Measurements from ENCODE around the gene ACADVL.
"Not testable (repeated sequence)": the region's sequence is repeated elsewhere in the genome, so short reads cannot be mapped to it uniquely, and the experiment has no call there.

Gene ACADVL

GRCh38 chr17:7241783-7242716 is 22.3 kb downstream of the ACADVL start, which contains the start of gene GABARAP:
Gene GABARAP (minus strand): TSS chr17:7242449. CDS start chr17:7242330, 119 bp downstream.
- H3K9ac ChIP-seq (ENCODE audit: low read length): peak within 1 kb of the TSS; percentile 97
- H3K4me3 ChIP-seq (ENCODE audit: insufficient read depth, low read length, poor library complexity, severe bottlenecking): peak within 1 kb of the TSS; percentile 90
- no peaks in the 10 kb centered on the region for H3K9me2 ChIP-seq (replicated peaks; ENCODE audit: insufficient read depth, low read length)
- H4K20me1 ChIP-seq (ENCODE audit: low read depth, low read length): peaks cover 4% of the 10 kb centered on the region; the same call in 1 of the 2 replicates
- peaks cover 37% of the 10 kb centered on the region for H3K79me2 ChIP-seq (ENCODE audit: insufficient read depth, low read length)
- H3K4me2 ChIP-seq (ENCODE audit: low read depth, low read length, poor library complexity, severe bottlenecking): peak within 1 kb of the TSS; percentile 92
- H3K27ac ChIP-seq (ENCODE audit: low read depth, low read length): peak within 1 kb of the TSS; percentile 84
- H3K36me3 ChIP-seq (ENCODE audit: low read length): no peaks in the 10 kb centered on the region; the same call in 1 of the 2 replicates
- TF ChIP-seq CTCF (IDR thresholded peaks at IDR 0.05; ENCODE audit: insufficient read depth, low read length, poor library complexity, severe bottlenecking): no peak
- TF ChIP-seq EZH2phosphoT487 (conservative IDR thresholded peaks at IDR 0.05; ENCODE audit: low read length): no peak
- H3K27me3 ChIP-seq (ENCODE audit: low read length): no peaks in the 10 kb centered on the region
- H3K9me3 ChIP-seq (ENCODE audit: insufficient read depth, low read length): no peaks in the 10 kb centered on the region
- H3F3A ChIP-seq (ENCODE audit: insufficient read depth): peaks cover 50% of the 10 kb centered on the region
- H2AFZ ChIP-seq (ENCODE audit: low read depth, low read length, severe bottlenecking): peak within 1 kb of the TSS; percentile 76

- no peaks in the 10 kb centered on the region for H3K9me2 ChIP-seq (replicated peaks; ENCODE audit: insufficient read depth, low read length)
- peaks cover 45% of the 10 kb centered on the region for H3F3A ChIP-seq (ENCODE audit: insufficient read depth)
- H3K4me2 ChIP-seq (ENCODE audit: low read depth, low read length, poor library complexity, severe bottlenecking): peak overlapping the region; percentile 92
- H3K9ac ChIP-seq (ENCODE audit: low read length): peak overlapping the region; percentile 97
- H3K36me3 ChIP-seq (ENCODE audit: low read length): no peaks in the 10 kb centered on the region; the same call in 1 of the 2 replicates
- H2AFZ ChIP-seq (ENCODE audit: low read depth, low read length, severe bottlenecking): peak overlapping the region; percentile 76
- peak overlapping the region; percentile 90 for H3K4me3 ChIP-seq (ENCODE audit: insufficient read depth, low read length, poor library complexity, severe bottlenecking)
- H3K9me3 ChIP-seq (ENCODE audit: insufficient read depth, low read length): no peaks in the 10 kb centered on the region
- no peaks in the 10 kb centered on the region for H3K27me3 ChIP-seq (ENCODE audit: low read length)
- TF ChIP-seq CTCF (IDR thresholded peaks at IDR 0.05; ENCODE audit: insufficient read depth, low read length, poor library complexity, severe bottlenecking) (no peak), EZH2phosphoT487 (conservative IDR thresholded peaks at IDR 0.05; ENCODE audit: low read length) (no peak)
- peaks cover 39% of the 10 kb centered on the region for H3K79me2 ChIP-seq (ENCODE audit: insufficient read depth, low read length)
- H3K27ac ChIP-seq (ENCODE audit: low read depth, low read length): peak overlapping the region; percentile 84
- H4K20me1 ChIP-seq (ENCODE audit: low read depth, low read length): no peaks in the 10 kb centered on the region
These were observed 23.1 kb downstream of the ACADVL start for GRCh38 chr17:7242717-7243452.

- peak overlapping the region; percentile 84; the same call in 1 of the 2 replicates for H3K27ac ChIP-seq (ENCODE audit: low read depth, low read length)
- peak overlapping the region; percentile 92 for H3K4me2 ChIP-seq (ENCODE audit: low read depth, low read length, poor library complexity, severe bottlenecking)
- H3K9me3 ChIP-seq (ENCODE audit: insufficient read depth, low read length): no peaks in the 10 kb centered on the region
- H3K79me2 ChIP-seq (ENCODE audit: insufficient read depth, low read length): peaks cover 44% of the 10 kb centered on the region
- H3K36me3 ChIP-seq (ENCODE audit: low read length): no peaks in the 10 kb centered on the region; the same call in 1 of the 2 replicates
- H4K20me1 ChIP-seq (ENCODE audit: low read depth, low read length): no peaks in the 10 kb centered on the region
- no peaks in the 10 kb centered on the region for H3K9me2 ChIP-seq (replicated peaks; ENCODE audit: insufficient read depth, low read length)
- TF ChIP-seq CTCF (IDR thresholded peaks at IDR 0.05; ENCODE audit: insufficient read depth, low read length, poor library complexity, severe bottlenecking) (no peak), EZH2phosphoT487 (conservative IDR thresholded peaks at IDR 0.05; ENCODE audit: low read length) (no peak)
- H2AFZ ChIP-seq (ENCODE audit: low read depth, low read length, severe bottlenecking): no peak overlapping the region
- no peaks in the 10 kb centered on the region for H3K27me3 ChIP-seq (ENCODE audit: low read length)
- peak overlapping the region; percentile 97 for H3K9ac ChIP-seq (ENCODE audit: low read length)
- H3F3A ChIP-seq (ENCODE audit: insufficient read depth): peaks cover 45% of the 10 kb centered on the region
- peak overlapping the region; percentile 90 for H3K4me3 ChIP-seq (ENCODE audit: insufficient read depth, low read length, poor library complexity, severe bottlenecking)
These were observed 23.7 kb downstream of the ACADVL start for GRCh38 chr17:7243453-7243729.

DNA sequence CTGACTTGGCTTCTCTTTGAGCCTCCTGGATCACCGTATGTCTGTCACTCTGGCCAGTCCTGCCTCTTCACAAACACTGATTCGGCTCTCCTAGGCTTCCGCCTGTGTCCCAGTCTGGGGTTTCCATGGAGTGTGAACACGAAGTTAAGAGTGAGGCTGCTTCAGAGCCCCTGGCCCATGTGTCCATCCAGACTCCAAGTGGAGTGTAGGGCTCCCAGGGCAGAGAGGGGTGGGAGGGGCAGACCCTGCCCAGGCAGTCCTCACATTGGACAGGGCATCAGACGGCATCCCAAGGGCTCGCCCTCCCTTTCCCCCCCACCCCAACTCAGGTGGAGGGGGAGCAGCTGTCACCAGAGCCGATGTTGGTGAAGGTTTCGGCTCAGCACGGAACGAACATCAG is 24.1 kb downstream of the ACADVL start:
- not testable (repeated sequence) for H3K27ac ChIP-seq (ENCODE audit: low read depth, low read length); H3K9me3 ChIP-seq (ENCODE audit: insufficient read depth, low read length); H3K9ac ChIP-seq (ENCODE audit: low read length)

More for the DNA sequence above, 24.1 kb downstream of the ACADVL start:
- H2AFZ ChIP-seq (ENCODE audit: low read depth, low read length, severe bottlenecking); H3K4me2 ChIP-seq (ENCODE audit: low read depth, low read length, poor library complexity, severe bottlenecking); H3K4me3 ChIP-seq (ENCODE audit: insufficient read depth, low read length, poor library complexity, severe bottlenecking); H4K20me1 ChIP-seq (ENCODE audit: low read depth, low read length); H3K9me2 ChIP-seq (replicated peaks; ENCODE audit: insufficient read depth, low read length); H3K27me3 ChIP-seq (ENCODE audit: low read length); H3K36me3 ChIP-seq (ENCODE audit: low read length): not testable (repeated sequence)
- H3K79me2 ChIP-seq (ENCODE audit: insufficient read depth, low read length): peaks cover 45% of the 10 kb centered on the region
- peaks cover 45% of the 10 kb centered on the region for H3F3A ChIP-seq (ENCODE audit: insufficient read depth)
